GM18873 (cell line): ENCODE measurements around the gene IGSF9.

Experiments
- ATAC-seq: cut with Tn5 transposase; IDR thresholded peaks from one replicate; pipeline ENCODE4 v1.9.1; 2021; ENCODE audit warnings: mild to moderate bottlenecking, moderate library complexity, moderate number of reproducible peaks; ENCODE audit not compliant: unreplicated experiment, low FRiP score

The IGSF9 gene

GRCh38 chr1:159945483-159946241 is at the start of gene IGSF9:
IGSF9 (minus strand) TSS chr1:159945613; CDS start chr1:159943454, 2,159 bp downstream.
- no peak for ATAC-seq

- no peak for ATAC-seq
Observed at GRCh38 chr1:159994896-159995295, 49.5 kb upstream of the IGSF9 start.

- ATAC-seq = no peak
Observed at GRCh38 chr1:159993911-159994310, 48.5 kb upstream of the IGSF9 start.

GRCh38 chr1:159992161-159992560 is 46.7 kb upstream of the IGSF9 start:
- ATAC-seq = no peak

- ATAC-seq = no peak
Observed at GRCh38 chr1:159991513-159991912, 46.1 kb upstream of the IGSF9 start.

GRCh38 chr1:159990005-159990404 is 44.6 kb upstream of the IGSF9 start:
- ATAC-seq = no peak

- ATAC-seq = no peak
Observed at GRCh38 chr1:159989581-159989980, 44.2 kb upstream of the IGSF9 start.

- ATAC-seq = no peak
Observed at GRCh38 chr1:159988006-159988405, 42.6 kb upstream of the IGSF9 start.

GRCh38 chr1:159987186-159987585 is 41.8 kb upstream of the IGSF9 start:
- no peak for ATAC-seq

- no peak for ATAC-seq
Observed at GRCh38 chr1:159986531-159986930, 41.1 kb upstream of the IGSF9 start.

- ATAC-seq = no peak
Observed at GRCh38 chr1:159986093-159986492, 40.7 kb upstream of the IGSF9 start.

GRCh38 chr1:159985473-159985872 is 40.1 kb upstream of the IGSF9 start:
- no peak for ATAC-seq

- no peak for ATAC-seq
Observed at GRCh38 chr1:159983681-159984080, 38.3 kb upstream of the IGSF9 start.

- ATAC-seq = no peak
Observed at GRCh38 chr1:159982280-159982679, 36.9 kb upstream of the IGSF9 start.

GRCh38 chr1:159981351-159982055 is 36.1 kb upstream of the IGSF9 start:
- ATAC-seq = no peak

- ATAC-seq = no peak
Observed at GRCh38 chr1:159980786-159981185, 35.4 kb upstream of the IGSF9 start.

- no peak for ATAC-seq
Observed at GRCh38 chr1:159980076-159980475, 34.7 kb upstream of the IGSF9 start.

- no peak for ATAC-seq
Observed at GRCh38 chr1:159979257-159979656, 33.8 kb upstream of the IGSF9 start.

- ATAC-seq = no peak
Observed at GRCh38 chr1:159978107-159978398, 32.6 kb upstream of the IGSF9 start.

GRCh38 chr1:159977364-159978106 is 32.1 kb upstream of the IGSF9 start:
- ATAC-seq = no peak

GRCh38 chr1:159974350-159974965 is 29.0 kb upstream of the IGSF9 start:
- ATAC-seq = no peak
